Rectal smooth muscle tissue (tissue), 1 donor: ENCODE data around the gene C4orf50.

Source experiments
- H3K27ac ChIP-seq: one replicate; pipeline ENCODE4 v1.7.0; 2013; ENCODE audit warnings: low read depth, low read length, inconsistent platforms
- H3K27me3 ChIP-seq: one replicate; pipeline ENCODE4 v1.7.0; 2013; ENCODE audit warnings: low read length; ENCODE audit not compliant: control insufficient read depth, insufficient read depth
- H3K36me3 ChIP-seq: one replicate; pipeline ENCODE4 v1.7.0; 2013; ENCODE audit warnings: low read length; ENCODE audit not compliant: control insufficient read depth, insufficient read depth
- H3K4me1 ChIP-seq: one replicate; pipeline ENCODE4 v1.7.0; 2013; ENCODE audit warnings: low read length; ENCODE audit not compliant: control insufficient read depth, insufficient read depth
- H3K4me3 ChIP-seq: one replicate; pipeline ENCODE4 v1.7.0; 2013; ENCODE audit warnings: low read length
- H3K9ac ChIP-seq: one replicate; pipeline ENCODE4 v1.7.0; 2013; ENCODE audit warnings: low read length

Gene C4orf50

DNA sequence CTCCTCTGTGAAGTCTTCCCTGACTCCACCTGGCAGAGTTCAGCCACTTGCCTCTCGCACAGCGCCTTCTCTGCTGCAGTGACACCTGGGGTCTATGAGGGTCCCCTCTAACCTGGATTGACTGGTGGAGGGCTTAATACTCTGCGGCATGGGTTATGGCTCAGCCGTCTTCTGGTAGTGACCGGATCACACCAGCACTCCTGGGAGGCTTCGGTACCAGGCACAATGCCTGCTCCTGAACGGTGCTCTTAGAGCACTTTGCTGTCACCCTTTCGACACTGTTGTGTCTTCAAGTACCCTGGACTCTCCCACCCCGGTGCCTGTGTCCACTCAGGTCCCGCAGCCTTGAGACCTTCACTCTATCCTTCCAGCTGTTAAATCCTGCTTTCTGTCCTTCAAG lies 50.0 kb downstream of the C4orf50 start:
- no peaks in the 10 kb centered on the region for H3K27me3 ChIP-seq

DNA sequence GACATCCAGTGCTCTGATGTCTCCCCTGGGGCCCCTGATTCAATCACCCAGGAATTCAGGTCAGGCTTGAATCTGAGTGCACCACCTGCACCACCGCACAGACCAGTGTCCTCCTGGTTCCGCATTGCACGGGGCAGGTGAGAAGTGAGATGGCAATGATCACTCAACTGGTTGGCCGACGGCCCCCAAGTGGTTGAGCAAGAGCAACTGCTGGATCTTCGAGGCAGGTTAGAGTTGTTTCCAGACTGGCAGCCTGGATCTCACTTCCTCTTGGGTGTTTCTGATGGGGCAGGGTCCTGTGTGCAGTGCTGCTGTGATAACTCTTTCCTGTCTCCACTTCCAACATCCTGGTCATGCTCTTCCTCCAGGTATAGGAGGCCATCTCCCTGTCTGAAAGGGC lies 50.4 kb downstream of the C4orf50 start:
- H3K9ac ChIP-seq = no peak overlapping the region
- H3K4me3 ChIP-seq = no peak overlapping the region
- H3K27me3 ChIP-seq = no peaks in the 10 kb centered on the region
- H3K36me3 ChIP-seq = no peaks in the 10 kb centered on the region
- H3K4me1 ChIP-seq = no peaks in the 10 kb centered on the region
- H3K27ac ChIP-seq = no peak overlapping the region

More for the DNA sequence above, 50.0 kb downstream of the C4orf50 start:
- Histone ChIP-seq H3K9ac (no peak overlapping the region), H3K36me3 (no peaks in the 10 kb centered on the region), H3K4me1 (no peaks in the 10 kb centered on the region), H3K27ac (no peak overlapping the region), H3K4me3 (no peak overlapping the region)

DNA sequence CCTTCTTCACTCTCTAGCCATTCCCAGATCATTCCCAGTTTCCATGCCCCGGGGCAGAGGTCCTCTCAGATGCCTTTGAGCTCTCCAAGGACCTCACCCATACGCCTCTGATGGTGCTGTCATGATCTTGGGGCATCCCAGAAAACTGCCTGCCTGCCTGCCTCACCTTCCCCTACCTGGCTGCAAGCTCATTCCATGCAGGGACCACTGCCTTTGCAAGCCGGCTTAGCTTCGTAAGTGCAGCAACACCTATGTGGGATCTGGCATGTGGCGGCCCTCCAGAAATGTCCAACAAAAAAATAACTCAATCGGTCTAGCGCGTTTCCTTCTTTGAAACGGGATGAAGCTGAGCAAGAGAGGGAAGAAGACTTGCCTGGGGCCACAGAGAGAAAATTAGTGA lies 53.0 kb downstream of the C4orf50 start:
- Histone ChIP-seq H3K27ac (no peak overlapping the region), H3K9ac (no peak overlapping the region), H3K4me3 (no peak overlapping the region), H3K27me3 (no peaks in the 10 kb centered on the region), H3K4me1 (no peaks in the 10 kb centered on the region), H3K36me3 (no peaks in the 10 kb centered on the region)

DNA sequence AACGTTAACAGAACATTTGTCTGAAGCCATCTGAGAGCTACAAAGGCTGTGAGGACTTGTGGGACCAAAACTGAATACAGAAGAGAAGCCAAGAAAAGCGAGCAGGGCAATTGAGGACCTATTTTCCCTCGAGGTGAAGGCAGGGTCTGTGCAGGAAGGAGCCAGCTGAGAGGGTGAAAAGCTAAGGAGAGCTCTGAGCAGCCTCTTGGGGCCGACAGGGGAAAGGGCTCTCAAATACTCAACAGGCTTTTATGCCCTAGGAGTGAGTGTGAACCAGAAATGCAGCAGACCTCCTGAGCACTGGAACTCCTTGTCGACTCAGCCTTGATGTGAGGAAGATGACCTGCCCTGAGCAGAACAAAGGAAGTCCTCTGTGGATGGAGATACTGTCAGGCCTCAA lies 54.2 kb downstream of the C4orf50 start:
- H3K27me3 ChIP-seq = no peaks in the 10 kb centered on the region
- no peak overlapping the region for H3K9ac ChIP-seq
- H3K4me3 ChIP-seq = no peak overlapping the region
- no peaks in the 10 kb centered on the region for H3K36me3 ChIP-seq
- no peak overlapping the region for H3K27ac ChIP-seq
- H3K4me1 ChIP-seq = no peaks in the 10 kb centered on the region

DNA sequence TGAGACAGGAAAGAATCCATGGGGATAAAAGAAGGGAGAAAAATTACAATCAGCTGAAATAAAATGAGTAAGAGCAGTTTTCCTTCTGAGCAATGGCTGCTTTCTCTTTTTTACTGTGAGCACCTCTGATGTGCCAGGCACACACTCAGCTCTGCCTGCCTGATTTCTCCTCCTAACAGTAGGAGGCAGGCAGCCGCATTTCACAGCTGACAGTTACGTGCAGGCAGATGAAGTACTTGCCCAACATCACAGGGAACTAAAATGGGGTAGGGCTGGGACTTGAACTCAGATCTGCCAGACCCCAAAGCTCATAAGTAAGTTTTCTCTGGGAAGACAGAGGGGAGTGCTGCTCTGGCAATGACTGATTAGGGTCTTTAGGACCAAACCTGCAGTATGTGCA lies 54.6 kb downstream of the C4orf50 start:
- no peaks in the 10 kb centered on the region for H3K27me3 ChIP-seq
- no peak overlapping the region for H3K4me3 ChIP-seq
- no peaks in the 10 kb centered on the region for H3K4me1 ChIP-seq
- no peaks in the 10 kb centered on the region for H3K36me3 ChIP-seq
- H3K9ac ChIP-seq = no peak overlapping the region
- H3K27ac ChIP-seq = no peak overlapping the region

DNA sequence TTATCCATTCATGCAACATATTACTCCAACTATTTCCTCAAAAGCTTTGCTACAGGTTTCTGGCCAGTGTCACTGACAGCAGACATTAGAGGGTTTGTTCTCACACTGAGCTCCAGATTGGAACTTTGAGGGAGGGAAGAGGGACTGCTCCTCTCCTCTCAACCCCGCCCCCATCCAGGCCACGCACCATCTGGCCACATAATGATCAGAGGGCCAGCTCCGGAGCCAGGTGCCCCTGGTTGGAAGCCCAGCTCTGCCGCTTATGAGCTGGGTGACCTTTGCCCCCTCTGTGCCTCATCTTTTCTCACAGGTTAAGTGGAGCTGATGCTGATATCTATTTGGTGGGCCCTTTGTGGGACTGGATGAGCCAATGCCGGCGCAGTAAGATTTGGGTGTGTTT lies 55.8 kb downstream of the C4orf50 start:
- H3K9ac ChIP-seq = no peak overlapping the region
- no peak overlapping the region for H3K4me3 ChIP-seq
- no peaks in the 10 kb centered on the region for H3K36me3 ChIP-seq
- no peak overlapping the region for H3K27ac ChIP-seq
- no peaks in the 10 kb centered on the region for H3K4me1 ChIP-seq
- H3K27me3 ChIP-seq = no peaks in the 10 kb centered on the region

DNA sequence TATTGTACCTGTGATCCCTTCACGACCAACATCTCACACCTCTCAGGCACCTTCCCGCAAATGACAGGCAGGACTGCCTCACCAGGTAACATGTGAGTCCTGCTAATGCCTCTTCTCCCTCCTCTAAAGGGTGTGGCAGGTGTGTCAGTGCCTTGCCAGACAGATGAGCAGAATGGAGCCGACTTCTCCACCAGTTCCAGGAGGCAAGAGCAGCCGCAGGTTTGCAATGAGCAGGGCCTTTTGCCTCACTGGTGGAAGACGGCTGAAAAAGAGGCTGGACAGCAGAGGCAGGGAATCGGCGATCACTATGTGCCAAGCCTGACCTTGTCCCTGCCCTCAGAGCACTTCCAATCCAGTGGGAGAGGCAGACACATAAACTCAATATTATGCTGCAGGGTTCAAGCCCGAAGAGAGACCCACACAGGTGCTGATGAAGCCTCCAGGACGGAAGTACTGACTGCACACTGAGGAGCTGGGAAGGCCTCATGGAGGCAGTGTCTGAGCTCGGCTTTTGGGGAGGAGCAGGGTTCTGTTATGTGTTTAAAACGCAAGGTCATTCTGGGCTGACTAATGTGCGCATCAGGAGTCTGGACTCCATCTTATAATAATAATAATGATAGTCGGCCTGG lies 57.9 kb downstream of the C4orf50 start:
- H3K27ac ChIP-seq = no peak overlapping the region
- H3K4me3 ChIP-seq = no peak overlapping the region
- no peak overlapping the region for H3K9ac ChIP-seq
- H3K4me1 ChIP-seq = no peaks in the 10 kb centered on the region
- H3K27me3 ChIP-seq = peaks cover 2% of the 10 kb centered on the region
- no peaks in the 10 kb centered on the region for H3K36me3 ChIP-seq

DNA sequence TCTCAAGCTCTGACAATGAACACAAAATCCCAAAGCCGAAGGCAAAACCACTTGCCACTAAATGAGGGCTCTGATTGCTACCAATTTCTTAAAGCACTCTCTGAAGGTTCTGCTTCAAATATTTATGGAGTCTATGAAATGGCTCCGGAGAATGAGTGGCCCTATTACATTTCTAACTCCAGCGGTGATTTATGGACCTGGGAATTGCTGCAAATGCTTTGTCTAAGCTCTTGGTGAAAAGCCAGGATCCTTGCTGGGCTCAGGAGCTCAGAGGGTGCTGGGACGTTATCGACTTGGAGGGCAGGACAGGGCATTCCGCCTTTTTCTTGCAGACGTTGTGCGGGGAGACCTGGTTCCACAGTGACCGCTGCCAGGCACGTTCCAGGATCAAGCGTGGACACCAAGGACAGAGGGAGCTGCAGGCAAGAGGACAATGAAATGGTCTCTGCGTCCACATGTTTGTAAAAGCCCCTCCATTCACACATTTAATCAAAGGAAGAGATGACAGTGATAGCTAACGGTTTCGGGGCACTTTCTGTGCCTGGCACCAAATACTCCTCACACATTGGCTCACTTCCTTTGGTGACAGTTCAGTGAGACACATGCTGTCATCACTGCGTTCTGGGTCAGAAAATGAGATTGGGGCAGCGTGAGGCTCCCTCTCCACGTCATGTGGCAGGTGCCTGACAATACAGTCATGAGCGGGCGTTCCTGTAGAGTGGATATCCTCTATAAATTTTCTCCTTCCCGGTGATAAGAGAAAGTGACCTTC lies 58.8 kb downstream of the C4orf50 start:
- H3K27ac ChIP-seq = no peak overlapping the region
- H3K9ac ChIP-seq = no peak overlapping the region
- peaks cover 2% of the 10 kb centered on the region for H3K27me3 ChIP-seq
- no peaks in the 10 kb centered on the region for H3K36me3 ChIP-seq
- no peak overlapping the region for H3K4me3 ChIP-seq
- H3K4me1 ChIP-seq = no peaks in the 10 kb centered on the region

DNA sequence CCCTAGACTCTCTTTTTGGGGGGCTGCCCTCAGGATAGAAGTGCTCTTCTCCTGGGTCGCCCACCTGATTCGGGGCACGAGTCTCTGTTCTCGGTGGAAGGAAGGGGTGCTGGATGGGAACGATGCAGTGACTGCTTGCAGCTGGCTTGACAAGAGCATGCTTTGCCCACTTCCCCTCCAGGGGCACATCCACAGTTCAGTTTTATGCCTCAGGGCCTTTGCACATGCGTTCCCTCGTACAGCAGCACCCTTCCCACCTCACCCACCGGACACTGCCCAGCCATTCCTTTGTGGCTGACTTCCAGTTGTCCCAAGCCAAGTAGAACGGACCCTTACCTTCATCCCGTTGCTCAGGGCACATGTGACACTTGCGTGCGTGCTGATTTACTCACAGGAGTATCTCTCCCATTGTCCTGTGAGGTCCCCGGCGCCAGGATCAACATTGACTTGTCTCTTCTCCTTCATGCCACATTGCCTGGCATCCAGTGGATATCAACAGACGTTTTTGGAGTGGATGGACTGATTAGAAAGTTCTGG lies 60.0 kb downstream of the C4orf50 start:
- Histone ChIP-seq H3K27ac (no peak overlapping the region), H3K9ac (no peak overlapping the region), H3K36me3 (no peaks in the 10 kb centered on the region), H3K4me3 (no peak overlapping the region), H3K27me3 (peaks cover 2% of the 10 kb centered on the region), H3K4me1 (no peaks in the 10 kb centered on the region)

DNA sequence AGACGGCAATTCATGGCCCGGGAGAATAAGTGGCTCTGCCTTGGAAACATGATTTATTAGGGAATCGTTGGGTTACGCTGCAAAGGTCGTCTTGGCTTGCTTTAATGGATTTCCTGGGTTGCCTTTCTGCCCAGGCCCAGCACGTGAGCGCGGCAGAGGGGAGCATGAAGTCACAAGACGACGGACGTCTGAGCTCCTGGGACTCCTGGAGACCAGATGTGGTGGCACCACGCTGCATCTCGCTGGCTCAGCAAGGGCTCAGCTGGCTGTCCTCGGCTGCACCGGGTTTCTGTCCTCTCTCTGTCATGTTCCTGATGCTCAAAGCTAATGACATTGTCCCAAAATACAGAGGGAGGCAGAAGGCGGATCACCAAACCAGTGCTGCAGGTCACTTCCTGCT lies 61.2 kb downstream of the C4orf50 start:
- Histone ChIP-seq H3K4me1 (no peaks in the 10 kb centered on the region), H3K9ac (no peak overlapping the region), H3K27me3 (peaks cover 2% of the 10 kb centered on the region), H3K27ac (no peak overlapping the region), H3K4me3 (no peak overlapping the region), H3K36me3 (no peaks in the 10 kb centered on the region)

DNA sequence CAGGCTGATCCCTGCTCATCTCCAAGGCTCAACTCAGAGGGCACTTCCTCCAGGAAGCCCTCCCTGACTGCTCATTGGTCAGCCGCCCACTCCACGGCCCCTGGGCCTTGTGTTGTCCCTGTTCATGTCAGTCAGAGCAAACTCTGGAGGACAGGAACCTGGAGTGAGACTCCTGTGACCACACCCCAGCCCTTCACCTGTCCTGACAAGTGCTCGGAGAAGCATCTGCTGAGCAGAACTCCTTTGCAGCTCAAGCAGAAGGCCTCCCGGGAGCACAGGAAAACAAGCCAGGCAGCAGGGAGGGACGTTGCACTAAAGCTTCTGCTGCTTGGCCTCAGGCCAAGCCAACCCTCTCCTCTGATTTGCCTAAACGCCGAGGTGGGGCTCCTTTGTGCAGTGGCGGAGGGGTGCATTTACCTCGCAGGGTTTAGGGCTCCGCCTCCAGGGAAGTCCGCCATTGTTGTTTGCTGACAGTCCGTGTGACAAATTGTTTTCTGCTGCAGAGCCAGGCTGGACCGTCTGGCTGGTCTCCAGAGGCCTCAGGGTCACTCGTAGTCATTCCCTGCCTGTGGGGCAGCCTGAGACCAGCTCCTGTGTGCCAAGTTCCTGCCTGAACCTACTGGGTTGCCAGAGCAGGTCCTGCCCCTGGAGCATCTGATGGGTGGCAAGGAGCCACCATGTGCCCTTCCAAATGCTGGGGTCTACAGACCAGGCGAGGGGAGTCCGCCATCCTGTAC lies 61.8 kb downstream of the C4orf50 start:
- Histone ChIP-seq H3K27ac (no peak overlapping the region), H3K9ac (no peak overlapping the region), H3K4me1 (no peaks in the 10 kb centered on the region), H3K4me3 (no peak overlapping the region), H3K27me3 (peaks cover 2% of the 10 kb centered on the region), H3K36me3 (no peaks in the 10 kb centered on the region)

DNA sequence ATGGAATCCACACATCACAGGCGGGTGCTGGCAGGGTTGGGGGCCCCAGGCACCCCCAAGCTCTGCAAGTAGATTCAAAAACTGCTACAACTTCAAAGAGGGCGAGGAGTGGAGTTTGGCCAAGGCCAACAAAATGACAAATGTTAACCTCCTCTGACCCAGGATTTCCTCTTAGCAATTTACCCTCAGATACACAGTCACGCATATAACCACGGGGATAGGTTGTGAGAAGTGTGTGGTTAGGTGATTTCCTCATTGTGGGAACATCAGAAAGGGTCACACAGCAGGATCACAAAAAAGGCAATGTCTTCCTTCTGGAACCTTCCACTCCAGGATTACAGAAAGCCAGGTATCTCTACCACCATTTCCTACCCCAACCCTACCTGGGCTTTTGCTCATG lies 62.4 kb downstream of the C4orf50 start:
- Histone ChIP-seq H3K27me3 (peaks cover 2% of the 10 kb centered on the region), H3K27ac (no peak overlapping the region), H3K4me3 (no peak overlapping the region), H3K9ac (no peak overlapping the region), H3K36me3 (no peaks in the 10 kb centered on the region), H3K4me1 (no peaks in the 10 kb centered on the region)
